CD4-positive, alpha-beta T cell treated with Interferon alpha-2 for 1 hour (primary cell): ENCODE results near the gene MYO16.
"Not testable (repeated sequence)": the region's sequence is repeated elsewhere in the genome, so short reads cannot be mapped to it uniquely, and the experiment has no call there.

Experiments
- DNase-seq, 2 donors: peaks; one replicate each; pipeline ENCODE4 v3.0.0-alpha.2; 2020 to 2022

Gene MYO16

DNA sequence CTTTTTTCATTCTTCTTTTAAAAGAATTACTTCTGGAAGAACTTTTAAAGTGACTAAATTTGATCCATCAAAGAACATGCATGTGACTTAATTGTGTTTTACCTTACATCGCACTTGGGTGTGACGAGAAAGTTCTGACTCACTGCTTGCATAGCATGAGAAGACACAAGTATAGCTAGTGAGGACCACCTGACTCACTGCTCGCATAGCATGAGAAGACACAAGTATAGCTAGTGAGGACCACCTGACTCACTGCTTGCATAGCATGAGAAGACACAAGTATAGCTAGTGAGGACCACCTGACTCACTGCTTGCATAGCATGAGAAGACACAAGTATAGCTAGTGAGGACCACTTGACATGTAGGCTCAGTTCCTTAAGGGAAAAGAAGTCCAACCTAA, 362.0 kb downstream of the MYO16 start:
- not testable (repeated sequence) for DNase-seq

DNA sequence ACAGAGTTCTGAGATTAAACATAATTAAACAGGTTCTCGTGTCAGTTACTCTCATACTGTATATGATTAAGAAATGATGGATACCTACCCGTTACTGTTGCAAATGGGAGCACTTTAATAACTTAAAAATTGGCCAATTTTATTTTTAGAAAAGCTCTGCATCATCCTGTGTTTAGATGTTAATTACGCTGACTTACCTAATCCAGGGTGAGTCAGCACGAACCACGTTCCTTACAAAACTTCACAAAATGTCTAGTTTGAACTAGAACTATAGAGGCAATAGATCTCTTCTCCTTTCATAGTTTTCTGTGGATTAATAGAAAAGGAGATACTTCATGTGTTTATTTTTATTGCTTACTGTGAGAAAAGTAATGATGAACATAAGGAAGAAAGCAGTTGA, 363.9 kb downstream of the MYO16 start:
- no peak for DNase-seq

DNA sequence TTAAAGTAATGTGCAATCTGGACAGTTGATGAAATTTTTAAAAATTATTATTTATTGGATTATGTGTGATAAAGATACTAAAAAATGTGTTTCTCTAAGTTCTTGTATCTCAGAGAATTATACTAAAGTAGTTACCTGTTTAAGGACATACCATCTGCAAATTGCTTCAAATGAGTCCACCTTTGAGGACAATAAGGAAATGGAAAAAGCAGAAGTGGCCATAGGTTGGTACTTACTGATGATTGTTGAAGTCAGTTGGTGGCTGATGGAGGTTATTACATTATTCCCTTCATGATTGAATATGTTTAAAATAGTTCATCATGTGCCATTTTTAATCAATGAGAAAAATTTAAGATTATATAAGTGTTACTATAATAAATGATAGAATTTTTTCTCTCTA, 367.0 kb downstream of the MYO16 start:
- no peak for DNase-seq

DNA sequence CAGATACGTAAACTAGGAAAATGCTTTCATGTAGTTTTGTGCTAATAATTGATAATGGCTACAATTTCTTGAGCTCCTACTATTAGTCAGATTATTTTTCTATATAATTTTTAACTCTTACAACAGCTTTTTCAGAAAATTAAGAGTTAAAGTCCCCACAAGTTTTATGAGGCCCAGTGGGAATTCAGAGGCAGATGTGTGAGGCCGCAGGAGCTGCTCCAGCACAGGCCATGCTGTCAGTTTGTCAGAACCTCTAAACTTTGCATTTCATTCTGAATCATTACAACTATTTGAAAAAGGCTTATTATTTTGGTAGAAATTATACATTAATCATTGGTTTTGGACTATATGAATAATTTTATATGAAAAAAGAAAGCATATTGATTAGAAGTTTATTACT, 370.8 kb downstream of the MYO16 start:
- no peak for DNase-seq

DNA sequence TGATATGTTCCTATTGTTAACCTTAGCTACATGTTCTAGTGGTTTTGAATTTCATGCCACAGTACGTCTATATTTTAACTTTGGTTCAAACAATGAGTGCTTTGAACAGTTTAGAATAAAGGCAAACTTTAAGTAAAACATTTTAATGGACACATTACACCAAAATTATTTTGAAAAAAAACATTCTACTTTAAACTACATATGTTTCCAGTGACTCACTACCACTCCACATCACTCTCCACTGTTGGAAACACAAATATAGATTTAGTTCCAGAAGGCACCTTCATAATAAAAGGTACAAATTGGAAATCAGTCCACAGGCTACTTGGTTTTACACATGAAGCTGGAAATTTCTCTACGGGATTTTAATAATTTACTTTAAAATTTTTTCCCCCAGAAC, 373.5 kb downstream of the MYO16 start:
- no peak for DNase-seq

DNA sequence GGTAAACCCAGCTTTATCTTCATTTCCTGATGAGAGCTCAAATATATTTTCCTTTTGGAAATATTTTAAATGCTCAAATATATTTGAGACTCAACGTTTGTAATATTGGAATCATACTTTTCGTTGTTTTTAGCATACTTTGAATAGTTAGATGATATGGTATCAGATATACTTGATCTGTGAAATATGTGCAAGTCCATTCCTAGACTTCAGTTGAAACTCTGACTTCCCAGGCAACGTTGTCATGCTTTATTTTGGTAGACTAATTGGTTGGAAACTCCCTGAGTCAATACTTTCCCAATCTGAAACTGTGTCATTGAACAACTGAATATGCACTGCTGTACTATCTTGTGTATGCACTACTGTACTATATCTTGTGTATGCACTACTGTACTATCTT, 378.5 kb downstream of the MYO16 start:
- DNase-seq, result no peak

DNA sequence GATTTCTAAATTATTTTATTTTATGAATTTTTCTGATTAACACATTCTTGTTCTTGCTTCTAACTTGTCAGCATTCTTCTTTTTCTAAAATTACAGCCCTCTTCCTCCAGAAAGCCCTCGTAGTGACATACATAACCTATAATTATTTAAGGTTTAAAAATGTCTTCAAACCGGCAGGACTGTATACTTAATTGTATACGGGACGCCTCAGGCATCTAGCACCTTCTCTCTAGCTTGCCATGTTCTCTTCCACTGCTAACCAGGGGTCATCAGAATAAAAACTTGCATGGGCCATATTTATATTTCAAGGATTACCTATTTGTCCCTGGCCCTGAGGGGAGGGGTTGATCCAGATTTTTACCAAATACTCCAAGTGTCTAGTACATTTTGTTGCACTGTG, 380.3 kb downstream of the MYO16 start:
- no peak for DNase-seq

DNA sequence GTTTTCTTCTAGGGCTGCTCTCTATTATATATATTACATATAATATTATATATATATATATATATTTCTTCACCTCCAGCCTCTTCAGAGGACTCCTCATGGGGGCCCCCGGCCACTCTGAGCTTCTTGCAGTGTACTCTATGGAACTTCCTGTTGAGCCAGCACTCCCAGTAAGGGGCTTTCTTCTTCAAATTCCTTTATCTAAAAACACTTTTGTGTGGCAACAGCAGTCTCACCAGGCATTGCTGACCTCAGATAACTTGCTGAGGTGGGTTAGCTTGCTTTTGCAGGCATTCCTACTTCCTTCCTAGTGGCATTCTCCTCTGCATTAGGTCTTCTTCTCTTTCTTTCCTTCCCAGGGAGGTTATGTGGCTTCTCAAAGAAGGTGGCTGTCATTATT, 381.5 kb downstream of the MYO16 start:
- no peak for DNase-seq

DNA sequence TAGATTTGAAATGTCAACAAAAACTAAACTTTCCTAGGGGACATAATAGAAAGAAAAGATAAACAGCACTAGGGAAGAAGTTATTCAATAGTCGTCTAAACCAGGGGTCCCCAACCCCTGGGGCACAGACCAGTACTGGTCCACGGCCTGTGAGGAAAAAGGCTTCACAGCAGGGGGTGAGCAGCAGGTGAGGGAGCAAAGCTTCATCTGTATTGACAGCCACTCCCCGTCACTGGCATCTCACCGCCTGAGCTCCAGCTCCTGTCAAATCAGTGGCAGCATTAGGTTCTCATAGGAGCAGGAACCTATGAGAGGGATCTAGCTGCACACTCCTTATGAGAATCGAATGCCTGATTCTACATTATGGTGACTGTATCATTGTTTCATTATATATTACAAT, 382.7 kb downstream of the MYO16 start:
- DNase-seq, result no peak

DNA sequence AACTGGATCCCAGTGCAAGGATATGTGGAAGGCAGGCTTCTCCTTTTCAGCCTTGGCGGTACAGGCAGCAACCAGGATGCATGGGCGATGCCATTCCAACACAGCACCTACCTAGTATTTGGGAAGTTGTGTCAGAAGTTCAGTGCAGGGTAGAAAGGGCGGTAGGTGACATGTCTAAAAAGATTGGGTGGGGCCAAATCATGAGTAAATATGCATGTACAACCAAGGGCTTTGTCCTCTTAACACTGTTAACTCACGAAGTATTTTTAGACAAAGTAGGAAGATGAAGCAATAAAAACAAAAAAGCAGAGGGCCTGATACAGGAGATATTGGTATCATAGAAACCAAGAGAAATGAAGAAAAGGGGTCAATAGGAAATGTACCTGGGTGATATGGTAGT, 392.1 kb downstream of the MYO16 start:
- no peak for DNase-seq

DNA sequence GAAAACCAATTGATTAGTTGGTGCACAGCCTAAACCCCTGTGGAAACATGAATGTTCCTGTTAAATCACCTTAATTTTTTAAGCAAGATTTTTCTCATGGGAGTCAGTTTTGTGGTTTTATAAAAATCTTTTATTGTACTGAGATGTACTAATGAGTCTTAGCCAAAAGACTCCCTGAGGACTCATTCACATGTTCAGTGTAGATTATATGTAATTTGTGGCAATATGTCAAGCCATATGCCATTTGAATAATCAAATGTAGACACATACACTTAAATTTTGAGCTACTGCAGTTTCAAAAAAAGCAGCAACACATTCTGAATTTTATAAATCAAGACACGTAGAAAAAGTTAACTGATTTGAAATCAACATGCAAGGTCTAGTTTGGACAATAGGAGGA, 395.2 kb downstream of the MYO16 start:
- no peak for DNase-seq

DNA sequence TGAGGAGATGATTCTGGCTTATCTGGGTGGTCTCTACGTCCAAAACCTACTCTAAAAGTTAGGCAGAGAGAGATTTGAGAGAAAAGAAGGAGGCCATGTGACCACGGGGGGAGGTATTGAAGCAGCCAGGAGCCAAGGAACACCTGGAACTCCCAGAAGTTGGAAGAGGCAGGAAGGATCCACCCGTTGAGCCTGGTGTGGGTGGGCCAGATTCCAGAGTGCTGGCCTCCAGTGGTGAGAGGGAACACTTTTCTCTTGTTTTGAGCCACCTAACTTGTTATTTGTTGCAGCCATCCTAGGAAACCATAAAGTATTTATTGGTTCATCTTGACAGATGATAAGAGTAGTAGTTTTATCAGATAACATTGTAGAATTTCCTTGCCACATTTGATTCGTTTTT, 396.9 kb downstream of the MYO16 start:
- no peak for DNase-seq

DNA sequence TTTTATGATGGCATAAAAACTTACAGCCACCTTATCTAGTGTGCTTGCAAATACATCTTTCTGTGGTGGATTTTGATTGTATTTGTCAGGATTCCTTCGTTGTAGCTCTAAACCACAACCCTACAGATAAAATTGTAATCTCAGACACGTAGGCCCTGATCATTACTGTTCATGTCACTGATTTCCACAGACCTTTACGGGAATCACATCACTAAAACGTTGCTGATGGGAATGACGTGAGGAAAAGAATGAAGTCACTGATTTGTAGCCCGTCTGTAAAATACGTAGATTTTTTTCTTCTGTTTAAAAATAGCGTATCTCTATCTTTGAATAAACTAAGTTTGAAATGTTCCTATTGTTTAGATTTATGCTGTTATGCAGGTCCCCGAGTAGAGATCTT, 399.2 kb downstream of the MYO16 start:
- DNase-seq, result no peak

DNA sequence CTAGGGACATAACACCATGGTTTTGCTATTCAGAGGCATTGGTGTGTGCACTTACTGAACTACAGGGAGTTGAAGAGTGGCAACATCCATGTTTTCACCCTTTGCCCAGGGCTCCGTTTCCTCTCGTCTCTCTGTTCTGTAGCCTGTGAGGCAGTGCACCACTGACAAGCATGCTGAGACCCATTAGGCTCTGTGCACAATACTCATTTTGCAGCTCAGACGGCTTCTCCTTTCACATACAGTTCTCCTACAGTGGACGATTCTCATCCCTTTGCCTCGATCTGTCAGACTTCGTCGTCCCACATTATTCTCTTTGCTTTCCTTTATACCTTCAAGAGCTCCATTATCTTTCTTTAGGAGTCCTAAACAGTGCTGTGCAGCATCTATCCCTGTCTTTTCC, 403.7 kb downstream of the MYO16 start:
- DNase-seq, result no peak

DNA sequence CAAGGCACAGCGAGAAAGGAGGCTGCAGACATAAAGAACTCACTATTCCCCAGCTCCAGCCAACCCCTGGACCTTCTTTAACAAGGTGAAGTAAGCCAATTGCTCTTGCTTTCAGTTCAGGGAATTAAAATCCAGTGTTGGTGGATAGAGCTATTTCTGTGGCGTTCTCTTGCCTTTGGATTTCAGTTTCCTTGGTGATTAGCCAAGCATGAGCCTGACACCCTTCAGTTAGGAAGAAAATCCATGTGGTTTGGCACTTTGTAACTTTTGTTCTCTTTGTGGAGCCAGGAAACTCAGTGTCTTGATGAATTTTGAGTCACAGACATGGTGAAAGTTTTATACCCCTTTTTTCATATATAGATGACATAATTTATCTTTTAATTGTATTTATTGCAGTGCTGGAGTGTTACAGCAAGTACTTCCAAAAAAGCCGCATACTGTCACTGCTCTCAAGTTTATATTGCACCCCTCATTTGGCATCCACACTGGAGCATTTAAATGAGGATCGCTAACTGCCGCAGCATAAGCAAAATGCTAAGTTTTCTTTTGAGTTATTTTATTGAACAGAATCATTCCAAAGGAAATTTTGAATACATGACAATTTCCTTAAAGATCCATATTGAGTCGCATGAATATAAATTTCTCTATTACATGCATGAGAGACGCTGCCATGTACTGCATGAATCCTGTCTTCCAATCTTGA, 406.8 kb downstream of the MYO16 start:
- no peak for DNase-seq

DNA sequence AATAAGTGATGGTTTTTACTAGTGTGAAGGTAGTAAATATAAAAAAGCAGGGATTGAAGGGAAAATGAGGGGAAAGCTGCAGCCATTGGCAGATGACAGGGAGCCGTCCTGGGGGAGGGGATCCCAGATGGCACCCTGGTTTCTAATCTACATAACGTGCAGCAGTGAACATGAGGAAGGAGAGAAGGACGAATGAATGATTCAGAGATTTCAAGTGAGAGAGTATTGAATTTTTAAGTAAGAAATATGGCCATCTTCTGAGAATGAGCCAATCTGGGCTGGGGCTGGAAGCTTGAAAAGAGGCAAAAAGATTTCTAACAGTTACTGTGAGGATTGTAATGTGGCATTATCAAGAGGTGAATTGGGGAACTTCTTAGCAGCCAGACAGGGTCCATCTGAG, 414.2 kb downstream of the MYO16 start:
- no peak for DNase-seq

DNA sequence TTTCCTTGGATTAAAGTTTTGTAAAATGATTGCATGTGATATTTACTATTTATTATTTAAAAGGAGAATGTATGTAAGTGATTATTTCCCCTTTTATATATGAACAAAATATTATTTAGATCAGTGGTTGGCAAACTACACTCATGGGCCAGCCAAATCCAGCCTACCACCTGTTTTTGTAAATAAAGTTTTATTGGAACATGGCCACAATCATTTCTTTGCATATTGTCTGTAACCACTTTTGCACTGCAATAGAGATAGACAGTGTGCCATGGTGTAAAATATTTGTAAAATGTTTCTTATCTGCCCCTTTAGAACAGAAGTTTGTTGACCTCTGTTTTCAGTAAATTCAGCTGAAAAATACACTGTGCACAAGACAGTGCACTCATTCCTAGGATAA, 426.4 kb downstream of the MYO16 start:
- no peak for DNase-seq

DNA sequence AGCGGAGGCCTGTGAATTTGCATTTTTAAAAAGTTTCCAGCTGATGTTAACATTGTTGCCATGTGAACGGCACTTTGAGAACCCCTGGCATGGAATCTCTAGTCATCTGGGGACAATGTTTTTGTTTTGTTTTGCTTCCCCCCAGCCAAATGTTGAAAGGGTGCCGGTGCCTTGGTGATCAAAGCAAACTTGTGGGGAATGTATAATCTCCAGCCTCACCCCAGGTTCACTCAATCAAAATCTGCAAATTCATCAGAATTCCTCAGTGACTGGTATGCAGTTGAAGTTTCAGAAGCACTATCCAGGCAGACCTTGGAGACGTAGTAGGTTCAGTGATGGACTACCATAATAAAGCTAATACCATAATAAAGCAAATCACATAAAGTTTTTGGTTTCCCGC, 428.7 kb downstream of the MYO16 start:
- DNase-seq, result no peak

DNA sequence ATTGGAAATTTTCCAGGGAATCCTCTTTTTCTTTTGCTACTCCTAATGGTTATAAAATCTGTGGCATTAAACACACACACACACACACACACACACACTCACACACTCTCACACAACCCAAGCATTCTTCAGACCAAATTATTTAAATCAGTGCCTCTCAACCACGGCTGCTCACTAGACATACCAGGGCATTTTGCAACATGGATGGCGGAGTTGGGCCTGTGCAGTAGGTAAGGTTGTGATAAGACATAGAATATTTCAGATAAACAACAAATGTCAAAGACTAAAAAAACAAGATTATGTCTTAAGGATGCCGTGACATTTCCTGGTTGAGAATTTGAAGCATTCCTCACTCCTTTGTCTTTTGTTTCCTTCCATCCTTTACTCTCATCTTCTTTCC, 443.1 kb downstream of the MYO16 start:
- DNase-seq, result no peak

DNA sequence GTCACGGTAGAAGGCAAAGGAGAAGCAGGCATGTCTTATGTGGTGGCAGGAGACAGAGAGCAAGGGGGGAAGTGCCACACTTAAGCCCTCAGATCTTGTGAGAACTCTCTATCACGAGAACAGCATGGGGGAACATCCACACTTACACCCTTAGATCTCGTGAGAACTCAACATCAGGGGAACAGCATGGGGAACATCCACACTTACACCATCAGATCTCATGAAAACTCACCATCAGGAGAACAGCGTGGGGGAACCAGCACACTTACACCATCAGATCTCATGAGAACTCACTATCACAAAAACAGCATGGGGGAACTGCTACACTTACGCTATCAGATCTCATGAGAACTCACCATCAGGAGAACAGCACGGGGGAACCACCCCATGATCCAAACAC, 445.0 kb downstream of the MYO16 start:
- no peak for DNase-seq

DNA sequence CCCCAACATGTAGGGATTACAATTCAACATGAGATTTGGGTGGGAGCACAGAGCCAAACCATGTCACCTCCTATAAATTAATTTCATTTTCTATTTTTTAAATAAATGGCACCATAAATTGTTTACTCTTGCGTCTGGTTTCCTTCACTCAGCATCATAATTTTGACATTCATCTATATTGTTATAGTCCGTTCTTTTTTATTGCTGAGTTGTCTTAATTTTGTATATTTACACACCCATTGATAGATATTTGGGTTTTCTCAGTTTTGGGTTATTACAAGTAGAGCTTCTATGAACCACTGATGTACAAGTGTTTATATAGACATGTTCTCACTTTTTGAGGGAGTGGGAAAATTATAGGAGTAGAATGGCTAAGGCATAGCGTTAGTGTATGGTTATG, 445.4 kb downstream of the MYO16 start:
- no peak for DNase-seq

DNA sequence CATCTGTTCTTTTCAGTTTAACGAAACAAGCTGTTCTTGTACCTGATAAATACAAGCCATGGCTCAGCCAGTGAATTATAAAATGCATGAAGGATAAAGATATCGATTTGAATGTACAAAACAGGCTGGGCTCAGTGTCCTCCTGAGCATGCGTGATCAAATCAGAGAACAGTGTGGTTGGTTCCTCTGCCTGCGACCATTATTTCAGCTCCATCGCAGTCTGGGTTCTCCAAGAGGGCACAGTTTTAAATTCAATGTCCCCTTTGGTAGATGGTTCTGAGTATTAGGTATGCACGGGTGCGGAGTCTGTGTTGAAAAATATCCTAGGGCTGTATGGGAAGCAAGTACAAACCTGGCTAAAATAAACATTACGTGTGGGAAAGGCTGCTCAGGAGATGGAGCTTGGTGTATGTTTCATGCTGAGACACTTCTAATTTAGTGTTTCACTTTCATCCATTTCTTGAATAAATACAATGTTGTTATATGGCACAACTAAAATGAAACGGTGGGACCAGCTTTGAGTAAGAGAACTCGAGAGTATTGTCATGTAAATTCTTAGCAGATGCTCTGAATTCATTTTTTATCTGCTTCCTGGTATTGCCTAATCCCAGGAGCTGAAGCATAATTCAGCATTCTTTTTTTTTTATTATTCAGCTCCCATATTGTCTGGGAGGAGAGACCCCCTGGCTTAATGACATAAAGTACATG, 458.7 kb downstream of the MYO16 start:
- DNase-seq, result no peak

DNA sequence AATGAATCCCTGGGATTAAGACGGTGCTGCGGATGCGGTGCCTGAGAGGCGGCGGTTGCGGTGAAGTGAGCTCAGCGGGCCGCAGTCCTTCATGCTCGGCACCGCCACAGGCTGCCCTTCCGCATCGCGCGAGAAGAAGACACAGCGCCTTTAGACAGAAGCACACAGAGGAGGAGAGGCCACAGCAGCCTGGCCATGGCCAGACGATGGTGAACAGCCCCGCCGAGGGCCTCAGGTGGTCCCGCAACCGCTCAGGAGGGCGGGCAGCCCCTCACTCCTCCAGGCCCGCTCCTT, 459.2 kb downstream of the MYO16 start:
- DNase-seq, result no peak

DNA sequence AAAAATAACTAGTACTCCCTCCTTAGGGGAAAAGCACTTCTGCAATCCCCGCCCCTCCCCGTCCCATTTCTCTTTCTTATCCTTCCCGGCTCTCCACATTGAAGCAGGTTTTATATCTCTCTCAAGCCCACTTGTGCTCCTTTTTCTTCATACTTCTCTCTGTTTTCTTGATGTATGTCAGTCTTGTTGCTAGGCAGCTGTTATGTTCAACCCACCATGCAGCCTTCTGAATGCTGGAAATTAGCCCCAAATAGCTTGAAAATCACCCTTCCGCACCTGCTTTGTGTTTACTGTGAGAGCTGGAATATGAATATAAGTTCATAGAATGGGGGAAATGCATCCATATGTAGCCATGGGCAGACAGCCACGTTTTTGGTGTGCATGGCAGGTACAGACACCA, 461.4 kb downstream of the MYO16 start:
- DNase-seq, result no peak

DNA sequence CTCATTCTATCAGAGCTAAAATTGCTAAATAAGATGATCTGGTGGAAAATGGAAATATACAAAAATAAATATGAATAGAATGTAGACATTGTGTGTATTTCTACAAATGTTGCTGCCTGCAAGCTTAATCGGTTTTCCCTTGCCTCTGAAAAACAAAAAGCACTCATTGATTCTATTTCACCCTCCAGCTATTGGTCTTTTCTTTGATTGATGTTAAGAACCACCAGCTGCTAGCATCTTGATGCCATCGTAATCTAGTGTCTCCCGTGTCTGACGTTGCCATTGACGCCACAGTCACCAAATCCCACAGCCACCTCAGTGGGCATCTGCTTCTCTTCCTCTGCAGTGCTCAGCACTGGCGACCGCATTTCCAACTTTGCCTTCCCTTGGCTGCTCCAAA, 461.8 kb downstream of the MYO16 start:
- DNase-seq, result no peak
